Placental pericyte (primary cell): ENCODE results near the gene CELA3B. TPM values are rescaled to one million over a fixed set of nuclear protein-coding genes. Genes with fewer than 3 reads are reported as not detected.

Experiments used
- small RNA-seq: library from RNA; depleted of rRNA; stranded (forward); fragments of <200 nt; gene quantifications from one replicate; pipeline ENCODE3, GENCODE V24; 2012; ENCODE audit warnings: low replicate concordance
- total RNA-seq: library from RNA; depleted of rRNA; stranded (reverse); fragments of >200 nt; gene quantifications from 2 replicates; pipeline ENCODE4 v1.2.3, GENCODE V29; 2012

CELA3B gene, protein sequence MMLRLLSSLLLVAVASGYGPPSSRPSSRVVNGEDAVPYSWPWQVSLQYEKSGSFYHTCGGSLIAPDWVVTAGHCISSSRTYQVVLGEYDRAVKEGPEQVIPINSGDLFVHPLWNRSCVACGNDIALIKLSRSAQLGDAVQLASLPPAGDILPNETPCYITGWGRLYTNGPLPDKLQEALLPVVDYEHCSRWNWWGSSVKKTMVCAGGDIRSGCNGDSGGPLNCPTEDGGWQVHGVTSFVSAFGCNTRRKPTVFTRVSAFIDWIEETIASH
- total RNA-seq = not detected in 2 replicates

DNA sequence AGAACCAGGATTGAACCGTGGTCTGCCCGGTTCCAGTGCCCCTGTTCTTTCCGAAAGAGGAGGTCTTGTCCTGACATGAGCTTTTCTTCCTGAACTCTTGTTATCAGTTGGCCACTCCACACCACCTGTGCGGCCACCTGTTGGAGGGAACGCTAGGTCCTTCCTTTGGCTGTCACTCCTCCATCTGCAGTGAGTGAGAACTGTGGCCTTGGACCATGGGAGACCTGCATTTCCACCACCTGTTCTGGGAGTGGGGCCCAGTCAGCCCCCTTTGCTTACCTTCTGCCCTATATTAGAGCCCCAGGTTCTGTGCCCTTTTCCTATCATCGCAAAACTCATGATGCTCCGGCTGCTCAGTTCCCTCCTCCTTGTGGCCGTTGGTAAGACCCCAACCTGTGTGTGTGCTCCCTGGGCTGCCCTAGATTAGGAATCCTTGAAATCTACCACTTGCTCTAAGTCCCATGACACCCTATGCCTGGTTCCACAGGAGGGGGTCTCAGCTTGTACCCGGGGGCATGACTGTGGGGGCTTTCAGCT is at the start of gene CELA3B:
Gene CELA3B (plus strand): TSS at position 320 of the 537 bp plus-strand sequence. CDS start 18 bp downstream, at position 338.

DNA sequence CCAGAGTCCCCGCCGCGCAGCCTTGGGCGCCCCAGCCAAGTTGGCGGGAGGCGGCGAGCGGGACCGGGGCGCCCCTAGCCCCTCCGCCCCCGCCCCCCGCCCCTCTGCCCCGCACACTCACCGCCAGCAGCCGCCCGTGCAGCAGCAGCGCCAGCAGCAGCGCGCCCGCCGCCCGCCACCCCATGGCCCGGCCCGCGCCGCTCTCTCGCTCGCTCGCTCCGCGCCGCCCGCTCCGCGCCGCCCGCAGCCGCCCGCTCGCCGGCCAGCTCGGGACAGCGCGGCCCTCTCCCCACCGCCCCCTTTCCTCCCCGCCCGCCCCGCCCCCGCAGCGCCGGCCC is 39.8 kb upstream of the CELA3B start, which contains the start of gene HSPG2:
Gene HSPG2 (minus strand): TSS at position 277 of the 338 bp plus-strand sequence. CDS start 93 bp downstream, at position 184.

GRCh38 chr1:22001409-22001808 is 24.6 kb downstream of the CELA3B start, which contains the start of gene CELA3A:
Gene CELA3A (plus strand): TSS chr1:22001657. CDS start chr1:22001675, 18 bp downstream.

Small RNAs within 50 kb of the gene (small RNA-seq; reads per million reads assigned to genes)
- gene RN7SL186P = not detected
- not detected for gene RN7SL386P
- gene RNU6-1022P = not detected
- not detected for gene RNU6-776P

Other genes with a start within 250 kb of the CELA3B start
- 38.8 and 48.1 TPM in 2 replicates for gene USP48, start 193.9 kb upstream of the CELA3B start, total RNA-seq
- gene LDLRAD2, start 164.8 kb upstream of the CELA3B start, total RNA-seq = under 0.01 TPM in 1 of 2 replicates, not detected in the other
- 173 and 204 TPM in 2 replicates for gene HSPG2, start 39.7 kb upstream of the CELA3B start, total RNA-seq
- gene CELA3A, start 24.6 kb downstream of the CELA3B start, total RNA-seq = not detected in 2 replicates
- 353 and 656 TPM in 2 replicates for gene CDC42, start 75.7 kb downstream of the CELA3B start, total RNA-seq
- gene WNT4, start 166.1 kb downstream of the CELA3B start, total RNA-seq = 0.14 and 0.22 TPM in 2 replicates